Epithelial cell of proximal tubule (primary cell): ENCODE data around the gene CACNB2. TPM values are rescaled to one million over a fixed set of nuclear protein-coding genes. Genes with fewer than 3 reads are reported as not detected.
"Not testable (repeated sequence)": the region's sequence is repeated elsewhere in the genome, so short reads cannot be mapped to it uniquely, and the experiment has no call there.

Source experiments
- DNase-seq: peaks from one replicate; pipeline ENCODE4 v3.0.0-alpha.2; 2011; ENCODE audit warnings: low read depth
- H3K4me3 ChIP-seq: 2 replicates; pipeline ENCODE4 v1.5.1; 2011; ENCODE audit warnings: low read depth, mild to moderate bottlenecking, low read length
- total RNA-seq: library from RNA; depleted of rRNA; stranded (reverse); fragments of >200 nt; gene quantifications from 2 replicates; pipeline ENCODE4 v1.2.3, GENCODE V29; 2015
- TF ChIP-seq, protein P1 (sequence below): conservative IDR thresholded peaks from 2 replicates; pipeline ENCODE4 v1.5.1; 2012; ENCODE audit warnings: low read depth, mild to moderate bottlenecking, low read length

The CACNB2 gene
- total RNA-seq, 1 donor from 2014 or later = not detected

DNA sequence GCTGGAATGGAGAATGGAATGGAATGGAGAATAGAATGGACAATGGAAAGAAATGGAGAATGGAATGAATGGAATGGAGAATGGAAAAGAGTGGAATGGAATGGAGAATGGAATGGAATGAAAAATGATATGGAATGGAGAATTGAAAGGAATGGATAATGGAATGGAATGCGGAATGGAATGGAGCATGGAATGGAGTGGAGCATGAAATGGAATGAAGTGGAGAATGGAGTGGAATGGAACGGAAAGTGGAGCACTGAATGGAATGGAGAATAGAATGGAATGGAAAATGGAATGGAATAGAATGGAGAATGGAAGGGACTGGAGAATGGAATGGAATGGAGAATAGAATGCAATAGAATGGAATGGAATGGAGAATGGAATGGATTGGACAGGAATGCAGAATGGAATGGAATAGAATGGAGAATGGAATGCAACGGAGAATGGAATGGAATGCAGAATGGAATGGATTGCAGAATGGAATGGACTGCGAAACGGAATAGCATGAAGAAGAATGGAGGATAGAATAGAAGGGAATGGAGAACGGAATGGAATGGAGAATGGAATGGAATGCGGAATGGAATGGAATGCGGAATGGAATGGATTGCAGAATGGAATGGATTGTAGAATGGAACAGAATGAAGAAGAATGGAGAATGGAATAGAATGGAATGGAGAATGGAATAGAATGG is 421.8 kb downstream of the CACNB2 start:
- TF ChIP-seq, protein P1, sequence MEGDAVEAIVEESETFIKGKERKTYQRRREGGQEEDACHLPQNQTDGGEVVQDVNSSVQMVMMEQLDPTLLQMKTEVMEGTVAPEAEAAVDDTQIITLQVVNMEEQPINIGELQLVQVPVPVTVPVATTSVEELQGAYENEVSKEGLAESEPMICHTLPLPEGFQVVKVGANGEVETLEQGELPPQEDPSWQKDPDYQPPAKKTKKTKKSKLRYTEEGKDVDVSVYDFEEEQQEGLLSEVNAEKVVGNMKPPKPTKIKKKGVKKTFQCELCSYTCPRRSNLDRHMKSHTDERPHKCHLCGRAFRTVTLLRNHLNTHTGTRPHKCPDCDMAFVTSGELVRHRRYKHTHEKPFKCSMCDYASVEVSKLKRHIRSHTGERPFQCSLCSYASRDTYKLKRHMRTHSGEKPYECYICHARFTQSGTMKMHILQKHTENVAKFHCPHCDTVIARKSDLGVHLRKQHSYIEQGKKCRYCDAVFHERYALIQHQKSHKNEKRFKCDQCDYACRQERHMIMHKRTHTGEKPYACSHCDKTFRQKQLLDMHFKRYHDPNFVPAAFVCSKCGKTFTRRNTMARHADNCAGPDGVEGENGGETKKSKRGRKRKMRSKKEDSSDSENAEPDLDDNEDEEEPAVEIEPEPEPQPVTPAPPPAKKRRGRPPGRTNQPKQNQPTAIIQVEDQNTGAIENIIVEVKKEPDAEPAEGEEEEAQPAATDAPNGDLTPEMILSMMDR = no peak
- no peak for DNase-seq

DNA sequence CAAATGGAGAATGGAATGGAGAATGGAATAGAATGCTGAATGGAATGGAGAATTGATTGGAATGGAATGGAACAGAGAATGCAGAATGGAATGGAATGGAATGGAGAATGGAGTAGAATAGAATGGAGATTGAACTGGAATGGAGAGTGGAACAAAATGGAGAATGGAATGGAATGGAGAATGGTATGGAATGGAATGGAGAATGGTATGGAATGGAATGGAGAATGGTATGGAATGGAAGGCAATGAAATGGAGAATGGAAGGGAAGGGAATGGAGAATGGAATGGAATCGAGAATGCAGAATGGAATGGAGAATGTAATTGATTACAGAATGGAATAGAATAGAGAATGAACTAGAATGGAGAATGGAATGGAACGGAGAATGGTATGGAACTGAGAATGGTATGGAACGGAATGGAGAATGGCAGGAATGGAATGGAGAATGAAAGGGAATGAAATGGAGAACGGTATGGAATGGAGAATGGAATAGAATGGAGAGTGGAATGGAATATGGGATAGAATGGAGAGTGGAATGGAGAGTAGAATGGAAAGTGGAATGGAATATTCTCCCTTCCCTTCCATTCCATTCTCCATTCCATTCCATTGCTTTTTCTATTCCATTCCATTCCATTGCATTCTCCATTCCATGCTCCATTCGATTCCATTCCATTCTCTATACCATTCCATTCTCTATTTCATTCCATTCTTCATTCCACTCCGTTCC is 422.9 kb downstream of the CACNB2 start:
- no peak for DNase-seq
- TF ChIP-seq, protein P1 = no peak
- no peak overlapping the region for H3K4me3 ChIP-seq

More for the DNA sequence above, 421.8 kb downstream of the CACNB2 start:
- H3K4me3 ChIP-seq = no peak overlapping the region

DNA sequence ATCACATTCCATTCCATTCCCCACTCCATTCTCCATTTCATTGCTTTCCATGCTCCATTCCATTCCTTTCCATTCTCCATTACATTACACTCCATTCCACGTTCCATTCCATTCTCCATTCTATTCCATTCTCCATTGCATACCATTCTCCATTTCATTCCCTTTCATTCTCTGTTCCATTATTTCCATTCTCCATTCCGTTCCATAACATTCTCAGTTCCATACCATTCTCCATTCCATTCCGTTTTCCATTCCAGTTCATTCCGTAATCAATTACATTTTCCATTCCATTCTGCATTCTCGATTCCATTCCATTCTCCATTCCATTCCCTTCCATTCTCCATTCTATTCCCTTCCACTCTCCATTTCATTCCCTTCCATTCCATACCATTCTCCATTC is 424.8 kb downstream of the CACNB2 start:
- DNase-seq = no peak
- H3K4me3 ChIP-seq = no peak overlapping the region
- TF ChIP-seq, protein P1 = no peak

DNA sequence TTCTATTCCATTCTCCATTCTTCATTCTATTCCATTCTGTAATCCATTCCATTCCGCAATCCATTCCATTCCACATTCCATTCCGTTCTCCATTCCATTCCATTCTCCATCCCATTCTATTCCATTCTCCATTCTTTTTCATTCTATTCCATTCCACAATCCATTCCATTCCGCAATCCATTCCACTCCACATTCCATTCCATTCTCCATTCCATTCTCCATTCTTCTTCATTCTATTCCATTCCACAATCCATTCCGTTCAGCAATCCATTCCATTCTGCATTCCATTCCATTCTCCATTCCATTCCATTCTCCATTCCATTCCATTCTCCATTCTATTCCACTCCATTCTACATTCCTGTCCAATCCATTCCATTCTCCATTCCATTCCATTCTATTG is 426.0 kb downstream of the CACNB2 start:
- no peak for DNase-seq
- no peak overlapping the region for H3K4me3 ChIP-seq
- TF ChIP-seq, protein P1 = no peak

DNA sequence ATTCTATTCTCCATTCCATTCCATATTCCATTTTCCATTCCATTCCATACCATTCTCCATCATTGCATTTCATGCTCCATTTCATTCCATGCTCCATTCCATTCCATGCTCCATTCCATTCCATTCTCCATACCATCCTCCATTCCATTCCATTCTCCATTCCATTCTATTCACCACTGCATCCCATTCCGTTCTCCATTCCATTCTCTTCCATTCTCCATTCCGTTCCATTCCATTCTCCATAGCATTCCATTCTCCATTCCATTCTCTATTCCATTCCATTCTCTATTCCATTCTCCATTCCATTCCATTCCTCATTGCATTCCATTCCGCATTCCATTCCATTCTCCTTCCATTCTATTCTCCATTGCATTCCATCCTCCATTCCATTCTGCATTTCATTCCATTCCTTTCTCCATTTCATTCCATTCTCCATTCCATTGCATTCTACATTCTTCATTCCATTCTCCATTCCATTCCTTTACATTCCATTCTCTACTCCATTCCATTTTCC is 427.2 kb downstream of the CACNB2 start:
- no peak overlapping the region for H3K4me3 ChIP-seq
- no peak for DNase-seq
- TF ChIP-seq, protein P1 = no peak

DNA sequence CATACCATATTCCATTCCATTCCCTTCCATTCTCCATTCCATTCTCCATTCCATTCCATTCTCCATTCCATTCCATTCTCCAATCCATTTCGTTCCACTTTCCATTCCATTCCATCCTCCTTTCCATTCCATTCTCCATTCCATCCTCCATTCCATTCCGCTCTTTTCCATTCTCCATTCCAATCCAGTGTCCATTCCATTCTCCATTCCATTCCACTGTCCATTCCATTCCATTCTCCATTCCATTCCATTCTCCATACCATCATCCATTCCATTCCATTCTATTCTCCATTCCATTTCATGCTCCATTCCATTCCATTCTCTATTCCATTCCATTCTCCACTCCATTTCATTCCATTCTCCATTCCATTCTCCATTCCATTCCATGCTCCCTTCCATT is 430.2 kb downstream of the CACNB2 start:
- H3K4me3 ChIP-seq, DNase-seq: not testable (repeated sequence)

DNA sequence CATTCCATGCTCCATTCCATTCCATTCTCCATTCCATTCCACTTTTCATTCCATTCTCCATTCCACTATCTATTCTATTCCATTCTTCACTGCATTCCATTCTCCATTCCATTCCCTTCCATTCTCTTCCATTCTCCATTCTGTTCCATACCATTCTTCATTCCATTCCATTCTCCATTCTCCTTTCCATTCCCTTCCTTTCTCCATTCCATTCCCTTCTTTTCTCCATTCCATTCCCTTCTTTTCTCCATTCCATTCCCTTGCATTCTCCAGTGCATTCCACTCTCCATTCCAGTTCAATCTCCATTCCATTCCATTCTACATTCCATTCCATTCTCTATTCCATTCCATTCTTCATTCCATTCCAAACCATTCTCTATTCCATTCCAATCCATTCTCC is 430.9 kb downstream of the CACNB2 start:
- TF ChIP-seq, protein P1 = no peak
- DNase-seq = no peak
- H3K4me3 ChIP-seq = no peak overlapping the region
